Panc1 (cell line): ENCODE results near the gene PYGO2. TPM values are rescaled to one million over a fixed set of nuclear protein-coding genes. Genes with fewer than 3 reads are reported as not detected.
A peak's percentile ranks its signal among the peaks of the same experiment; 100 is the strongest.

ENCODE experiments used
- ATAC-seq: fragments of 200-7000 bp; cut with Tn5 transposase; 2 replicates; pipeline ENCODE4 v1.9.1; 2020; ENCODE audit warnings: mild to moderate bottlenecking, moderate library complexity
- BruUV-seq: library from RNA; stranded (reverse); fragments of 400-500 nt; replicated peaks from 2 replicates; lab custom pipeline; 2021; lab: Mats Ljungman, UMichigan
- CTCF ChIA-PET: fragments of 300-600 bp; sonication (Branson Sonifier 250); formaldehyde crosslinking; loops from one replicate; lab custom pipeline; 2022; ENCODE audit warnings: antibody characterized with exemption; lab: Charles Lee
- POLR2A ChIA-PET: fragments of 300-600 bp; sonication (Branson Sonifier 250); formaldehyde crosslinking; loops from one replicate; lab custom pipeline; 2022; ENCODE audit warnings: antibody characterized with exemption; lab: Charles Lee
- DNase-seq: peaks from one replicate; pipeline ENCODE4 v3.0.0-alpha.2; 2010; ENCODE audit warnings: low read depth, low spot score
- H3K27ac ChIP-seq: 2 replicates; pipeline ENCODE4 v1.5.1; 2011; ENCODE audit warnings: mild to moderate bottlenecking, low read length, inconsistent platforms
- H3K27me3 ChIP-seq: fragments of 200-500 bp; sonication (Bioruptor generic); 2 replicates; pipeline ENCODE4 v1.6.0; 2014; ENCODE audit warnings: low read length, inconsistent platforms; ENCODE audit not compliant: control insufficient read depth, insufficient read depth
- H3K36me3 ChIP-seq: fragments of 200-500 bp; sonication (Bioruptor generic); 2 replicates; pipeline ENCODE4 v1.5.1; 2014; ENCODE audit warnings: inconsistent platforms, mild to moderate bottlenecking, low read length, moderate library complexity; ENCODE audit not compliant: control insufficient read depth, insufficient read depth
- H3K4me1 ChIP-seq: 2 replicates; pipeline ENCODE4 v1.5.1; 2011; ENCODE audit warnings: inconsistent platforms, mild to moderate bottlenecking, low read length, moderate library complexity; ENCODE audit not compliant: control insufficient read depth, insufficient read depth
- H3K4me3 ChIP-seq, 2 experiments: 2 replicates each; pipeline ENCODE4 v1.5.1; 2011 to 2012; ENCODE audit warnings: low read depth in 2 of 2, low read length in 2 of 2, mild to moderate bottlenecking in 2 of 2, inconsistent platforms in 1 of 2, moderate library complexity in 1 of 2
- H3K9me3 ChIP-seq: fragments of 200-500 bp; sonication (Bioruptor generic); 2 replicates; pipeline ENCODE4 v1.5.1; 2014; ENCODE audit warnings: low read depth, mild to moderate bottlenecking, inconsistent platforms, low read length, moderate library complexity; ENCODE audit not compliant: control insufficient read depth, insufficient read depth
- POLR2AphosphoS5 ChIP-seq: IDR thresholded peaks from 2 replicates; pipeline ENCODE4 v1.6.1; 2012; ENCODE audit warnings: mild to moderate bottlenecking, low read depth, low read length, moderate library complexity
- SIN3A ChIP-seq: IDR thresholded peaks from 2 replicates; pipeline ENCODE4 v1.6.1; 2012; ENCODE audit warnings: low read depth, mild to moderate bottlenecking, low read length, moderate library complexity, borderline replicate concordance; ENCODE audit not compliant: insufficient read depth
- TCF7L2 ChIP-seq: IDR thresholded peaks from 2 replicates; pipeline ENCODE4 v1.6.1; 2011; ENCODE audit warnings: mild to moderate bottlenecking, low read depth, low read length, inconsistent platforms
- in situ Hi-C: cut with HindIII; loops from 2 replicates; pipeline ENCODE4 v1.10.0; 2016; ENCODE audit warnings: low sequenced_read_pairs, low pct_unique_long_range_greater_than_20kb
- intact Hi-C: fragments of 100-400 bp; cut with micrococcal nuclease; formaldehyde crosslinking; loops from one replicate; pipeline ENCODE4 v1.10.0; 2022; ENCODE audit not compliant: unreplicated experiment
- total RNA-seq: library from RNA; stranded (reverse); gene quantifications from one replicate; pipeline ENCODE4 v1.2.1, GENCODE V29; 2021; ENCODE audit not compliant: unreplicated experiment
- TF ChIP-seq, protein P1 (sequence below), 2 experiments: IDR thresholded peaks; 2 replicates each; pipeline ENCODE4 v1.6.1; 2011 to 2012; ENCODE audit warnings: low read depth in 2 of 2, control low read depth in 1 of 2, low read length in 1 of 2, mild to moderate bottlenecking in 1 of 2, moderate library complexity in 1 of 2; ENCODE audit not compliant: insufficient read depth in 1 of 2
- TF ChIP-seq, protein P2 (sequence below): fragments of 450-650 bp; IDR thresholded peaks from 2 replicates; pipeline ENCODE4 v1.5.1; 2017; ENCODE audit warnings: mild to moderate bottlenecking

PYGO2 gene
- total RNA-seq, 1 experiment from 2014 or later: 41.1 TPM

DNA sequence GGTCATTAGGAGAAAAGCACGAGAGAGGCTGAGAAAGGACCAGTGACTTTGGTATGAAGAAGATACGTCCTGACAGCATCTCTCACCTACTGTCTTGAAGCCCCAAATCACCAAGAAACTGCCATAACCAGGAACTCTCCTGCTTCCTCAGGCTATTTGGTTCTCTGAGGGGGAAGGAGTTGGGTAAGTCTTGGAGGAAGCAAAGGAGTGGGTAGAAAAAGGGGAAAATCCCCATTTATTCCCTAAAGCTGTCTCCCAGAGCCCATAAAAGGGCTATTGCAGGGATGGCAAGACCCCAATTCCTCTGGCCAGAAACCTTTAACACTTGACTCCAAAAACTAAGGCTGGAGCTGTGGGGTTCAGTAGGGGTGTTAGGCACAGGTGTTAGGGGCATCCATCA is 3.5 kb downstream of the PYGO2 start:
- ChIA-PET POLR2A (no interaction called here), CTCF (interaction anchor here (0.5 kb wide), 1 partner anchor 125 kb away, joined by 6 read pairs; no protein-coding TSS in a partner anchor)
- H3K4me1 ChIP-seq: peaks cover 40% of the 10 kb centered on the region
- no peak overlapping the region for H3K4me3 ChIP-seq
- H3K9me3 ChIP-seq: no peaks in the 10 kb centered on the region
- H3K27ac ChIP-seq: no peak overlapping the region
- TF ChIP-seq, protein P1, sequence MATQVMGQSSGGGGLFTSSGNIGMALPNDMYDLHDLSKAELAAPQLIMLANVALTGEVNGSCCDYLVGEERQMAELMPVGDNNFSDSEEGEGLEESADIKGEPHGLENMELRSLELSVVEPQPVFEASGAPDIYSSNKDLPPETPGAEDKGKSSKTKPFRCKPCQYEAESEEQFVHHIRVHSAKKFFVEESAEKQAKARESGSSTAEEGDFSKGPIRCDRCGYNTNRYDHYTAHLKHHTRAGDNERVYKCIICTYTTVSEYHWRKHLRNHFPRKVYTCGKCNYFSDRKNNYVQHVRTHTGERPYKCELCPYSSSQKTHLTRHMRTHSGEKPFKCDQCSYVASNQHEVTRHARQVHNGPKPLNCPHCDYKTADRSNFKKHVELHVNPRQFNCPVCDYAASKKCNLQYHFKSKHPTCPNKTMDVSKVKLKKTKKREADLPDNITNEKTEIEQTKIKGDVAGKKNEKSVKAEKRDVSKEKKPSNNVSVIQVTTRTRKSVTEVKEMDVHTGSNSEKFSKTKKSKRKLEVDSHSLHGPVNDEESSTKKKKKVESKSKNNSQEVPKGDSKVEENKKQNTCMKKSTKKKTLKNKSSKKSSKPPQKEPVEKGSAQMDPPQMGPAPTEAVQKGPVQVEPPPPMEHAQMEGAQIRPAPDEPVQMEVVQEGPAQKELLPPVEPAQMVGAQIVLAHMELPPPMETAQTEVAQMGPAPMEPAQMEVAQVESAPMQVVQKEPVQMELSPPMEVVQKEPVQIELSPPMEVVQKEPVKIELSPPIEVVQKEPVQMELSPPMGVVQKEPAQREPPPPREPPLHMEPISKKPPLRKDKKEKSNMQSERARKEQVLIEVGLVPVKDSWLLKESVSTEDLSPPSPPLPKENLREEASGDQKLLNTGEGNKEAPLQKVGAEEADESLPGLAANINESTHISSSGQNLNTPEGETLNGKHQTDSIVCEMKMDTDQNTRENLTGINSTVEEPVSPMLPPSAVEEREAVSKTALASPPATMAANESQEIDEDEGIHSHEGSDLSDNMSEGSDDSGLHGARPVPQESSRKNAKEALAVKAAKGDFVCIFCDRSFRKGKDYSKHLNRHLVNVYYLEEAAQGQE (IDR thresholded peaks at IDR 0.05; ENCODE audit: insufficient read depth in 1 of 2, low read depth in 2 of 2, low read length in 1 of 2): no peak
- TF ChIP-seq POLR2AphosphoS5 (no peak), SIN3A (no peak), TCF7L2 (no peak)
- TF ChIP-seq, protein P2, sequence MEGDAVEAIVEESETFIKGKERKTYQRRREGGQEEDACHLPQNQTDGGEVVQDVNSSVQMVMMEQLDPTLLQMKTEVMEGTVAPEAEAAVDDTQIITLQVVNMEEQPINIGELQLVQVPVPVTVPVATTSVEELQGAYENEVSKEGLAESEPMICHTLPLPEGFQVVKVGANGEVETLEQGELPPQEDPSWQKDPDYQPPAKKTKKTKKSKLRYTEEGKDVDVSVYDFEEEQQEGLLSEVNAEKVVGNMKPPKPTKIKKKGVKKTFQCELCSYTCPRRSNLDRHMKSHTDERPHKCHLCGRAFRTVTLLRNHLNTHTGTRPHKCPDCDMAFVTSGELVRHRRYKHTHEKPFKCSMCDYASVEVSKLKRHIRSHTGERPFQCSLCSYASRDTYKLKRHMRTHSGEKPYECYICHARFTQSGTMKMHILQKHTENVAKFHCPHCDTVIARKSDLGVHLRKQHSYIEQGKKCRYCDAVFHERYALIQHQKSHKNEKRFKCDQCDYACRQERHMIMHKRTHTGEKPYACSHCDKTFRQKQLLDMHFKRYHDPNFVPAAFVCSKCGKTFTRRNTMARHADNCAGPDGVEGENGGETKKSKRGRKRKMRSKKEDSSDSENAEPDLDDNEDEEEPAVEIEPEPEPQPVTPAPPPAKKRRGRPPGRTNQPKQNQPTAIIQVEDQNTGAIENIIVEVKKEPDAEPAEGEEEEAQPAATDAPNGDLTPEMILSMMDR: no peak
- intact Hi-C loops (loop anchor here (10.0 kb wide), 1 partner anchor 393 kb away; the partner anchor contains the start of gene CHRNB2), in situ Hi-C loops (no loop called here)
- no peak for DNase-seq
- H3K36me3 ChIP-seq: peaks cover 8% of the 10 kb centered on the region; the same call in 1 of the 2 replicates
- no peak for ATAC-seq
- H3K27me3 ChIP-seq: no peaks in the 10 kb centered on the region
- BruUV-seq: no TSS peak

DNA sequence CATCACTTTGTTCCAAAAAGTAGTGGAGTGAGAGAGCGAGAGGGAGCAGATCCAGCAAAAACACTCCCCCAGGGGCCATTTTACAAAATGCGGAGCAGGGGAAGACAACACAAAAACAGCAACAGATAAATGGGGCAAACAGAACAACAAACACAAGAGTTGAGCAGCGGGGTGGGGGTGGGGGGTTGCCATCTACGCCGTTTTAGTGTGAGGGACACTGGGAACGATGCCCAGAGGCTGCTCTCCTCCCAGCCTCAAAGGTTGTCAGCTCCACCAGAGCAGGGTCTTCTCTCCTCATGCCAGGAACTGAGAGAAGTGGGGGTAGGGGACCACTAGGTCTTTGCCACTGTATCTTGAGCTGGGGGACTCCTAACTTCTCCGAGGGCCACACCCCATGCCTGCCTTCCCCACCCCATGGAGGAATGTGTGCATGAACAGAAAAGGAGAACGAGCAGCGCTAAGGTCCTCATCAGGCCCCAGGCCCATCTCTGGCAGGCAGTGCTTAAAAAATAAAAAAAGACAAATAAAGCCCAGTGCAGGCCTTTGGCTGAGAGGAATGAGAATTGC is 4.4 kb downstream of the PYGO2 start:
- ChIA-PET CTCF (no interaction called here), POLR2A (no interaction called here)
- peak overlapping the region; percentile 83 for H3K27ac ChIP-seq
- no peaks in the 10 kb centered on the region for H3K27me3 ChIP-seq
- BruUV-seq: TSS peak; percentile 31
- H3K9me3 ChIP-seq: no peaks in the 10 kb centered on the region
- intact Hi-C loops: loop anchor here (2.0 to 10.0 kb wide), 2 partner anchors 104 to 392 kb away; partner anchors contain the start of gene CHRNB2
- peaks cover 32% of the 10 kb centered on the region for H3K4me1 ChIP-seq
- peak overlapping the region in 1 of 2 experiments; percentile 93; a peak in 2 of 4 replicates for H3K4me3 ChIP-seq
- DNase-seq (no peak), ATAC-seq (no peak)
- in situ Hi-C loops: no loop called here
- TF ChIP-seq, protein P2: no peak
- no peak for TF ChIP-seq TCF7L2
- TF ChIP-seq, protein P1 (IDR thresholded peaks at IDR 0.05; ENCODE audit: insufficient read depth in 1 of 2, low read depth in 2 of 2, low read length in 1 of 2): no peak
- TF ChIP-seq SIN3A: no peak
- TF ChIP-seq POLR2AphosphoS5: no peak
- H3K36me3 ChIP-seq: peaks cover 3% of the 10 kb centered on the region; the same call in 1 of the 2 replicates
